ENCODE measurements around the gene ULK3.
"Not testable (repeated sequence)": the region's sequence is repeated elsewhere in the genome, so short reads cannot be mapped to it uniquely, and the experiment has no call there.

Gene ULK3

GRCh38 chr15:74842581-74843444, at the start of gene ULK3:
Gene ULK3, minus strand, starts transcription at chr15:74843156. Its CDS starts 51 bp downstream, at chr15:74843105.
- peak; percentile 95 for DNase-seq
- peaks cover 45% of the 10 kb centered on the region for H3K36me3 Mint-ChIP-seq
- peak within 1 kb of the TSS; percentile 95 for H3K4me3 Mint-ChIP-seq
- no peaks in the 10 kb centered on the region for H3K9me3 Mint-ChIP-seq
- peaks cover 61% of the 10 kb centered on the region for H3K4me1 Mint-ChIP-seq
- no peaks in the 10 kb centered on the region for H3K27me3 Mint-ChIP-seq
- CTCF ChIA-PET, result interaction anchor here (0.6 to 3.6 kb wide), 9 partner anchors 14 to 74 kb away, joined by 3 to 27 read pairs (median 3); partner anchors contain the start of gene FAM219B
- H3K27ac Mint-ChIP-seq, result peak within 1 kb of the TSS; percentile 92

- Mint-ChIP-seq H3K4me3 (peak overlapping the region; percentile 5), H3K27ac (peak overlapping the region; percentile 99), H3K9me3 (no peaks in the 10 kb centered on the region), H3K36me3 (peaks cover 44% of the 10 kb centered on the region), H3K27me3 (no peaks in the 10 kb centered on the region), H3K4me1 (peaks cover 64% of the 10 kb centered on the region)
- CTCF ChIA-PET, result interaction anchor here (0.9 to 3.1 kb wide), 2 partner anchors 9 to 34 kb away, joined by 3 to 15 read pairs; no protein-coding TSS in a partner anchor
- DNase-seq, result no peak
Measured at GRCh38 chr15:74892313-74892712, 49.4 kb upstream of the ULK3 start.

- no peak for DNase-seq
- CTCF ChIA-PET, result interaction anchor here (0.9 to 3.1 kb wide), 2 partner anchors 10 to 33 kb away, joined by 3 to 15 read pairs; no protein-coding TSS in a partner anchor
- Mint-ChIP-seq H3K27me3 (no peaks in the 10 kb centered on the region), H3K9me3 (no peaks in the 10 kb centered on the region), H3K27ac (peak overlapping the region; percentile 99), H3K4me3 (peak overlapping the region; percentile 78), H3K4me1 (peaks cover 60% of the 10 kb centered on the region), H3K36me3 (peaks cover 38% of the 10 kb centered on the region)
Measured at GRCh38 chr15:74891469-74891868, 48.5 kb upstream of the ULK3 start.

GRCh38 chr15:74890665-74890960, 47.7 kb upstream of the ULK3 start:
- peaks cover 59% of the 10 kb centered on the region for H3K4me1 Mint-ChIP-seq
- DNase-seq, result no peak
- H3K4me3 Mint-ChIP-seq, result peak overlapping the region; percentile 78
- no peaks in the 10 kb centered on the region for H3K9me3 Mint-ChIP-seq
- no peaks in the 10 kb centered on the region for H3K27me3 Mint-ChIP-seq
- CTCF ChIA-PET, result interaction anchor here (2.9 kb wide), 1 partner anchor 11 kb away, joined by 17 read pairs; no protein-coding TSS in a partner anchor
- peaks cover 35% of the 10 kb centered on the region for H3K36me3 Mint-ChIP-seq
- peak overlapping the region; percentile 99 for H3K27ac Mint-ChIP-seq

GRCh38 chr15:74889883-74890664, 47.1 kb upstream of the ULK3 start, which contains the start of gene MPI:
Gene MPI, plus strand, starts transcription at chr15:74890042. Its CDS starts 32 bp downstream, at chr15:74890074.
- H3K27ac Mint-ChIP-seq, result peak within 1 kb of the TSS; percentile 99
- CTCF ChIA-PET, result interaction anchor here (0.7 to 2.9 kb wide), 4 partner anchors 12 to 45 kb away, joined by 3 to 17 read pairs (median 4); partner anchors contain the start of gene FAM219B
- H3K4me1 Mint-ChIP-seq, result peaks cover 56% of the 10 kb centered on the region
- peak within 1 kb of the TSS; percentile 78 for H3K4me3 Mint-ChIP-seq
- no peaks in the 10 kb centered on the region for H3K9me3 Mint-ChIP-seq
- peak; percentile 93 for DNase-seq
- no peaks in the 10 kb centered on the region for H3K27me3 Mint-ChIP-seq
- H3K36me3 Mint-ChIP-seq, result peaks cover 32% of the 10 kb centered on the region

- no peaks in the 10 kb centered on the region for H3K9me3 Mint-ChIP-seq
- peak overlapping the region; percentile 99 for H3K27ac Mint-ChIP-seq
- CTCF ChIA-PET, result interaction anchor here (0.7 to 2.9 kb wide), 4 partner anchors 12 to 45 kb away, joined by 3 to 17 read pairs (median 4); partner anchors contain the start of gene FAM219B
- H3K36me3 Mint-ChIP-seq, result peaks cover 32% of the 10 kb centered on the region
- H3K4me3 Mint-ChIP-seq, result peak overlapping the region; percentile 78
- H3K4me1 Mint-ChIP-seq, result peaks cover 61% of the 10 kb centered on the region
- DNase-seq, result peak; percentile 51
- H3K27me3 Mint-ChIP-seq, result no peaks in the 10 kb centered on the region
Measured at GRCh38 chr15:74889390-74889882, 46.5 kb upstream of the ULK3 start.

GRCh38 chr15:74888716-74889115, 45.8 kb upstream of the ULK3 start:
- H3K27ac Mint-ChIP-seq, result no peak overlapping the region
- no peaks in the 10 kb centered on the region for H3K27me3 Mint-ChIP-seq
- H3K9me3 Mint-ChIP-seq, result no peaks in the 10 kb centered on the region
- H3K4me1 Mint-ChIP-seq, result peaks cover 64% of the 10 kb centered on the region
- peaks cover 30% of the 10 kb centered on the region for H3K36me3 Mint-ChIP-seq
- CTCF ChIA-PET, result interaction anchor here (1.4 to 2.9 kb wide), 3 partner anchors 13 to 44 kb away, joined by 3 to 17 read pairs (median 4); no protein-coding TSS in a partner anchor
- peak overlapping the region; percentile 78 for H3K4me3 Mint-ChIP-seq
- no peak for DNase-seq

- not testable (repeated sequence) for H3K27me3 Mint-ChIP-seq, H3K9me3 Mint-ChIP-seq, H3K4me3 Mint-ChIP-seq, H3K27ac Mint-ChIP-seq, DNase-seq
- CTCF ChIA-PET, result interaction anchor here (1.7 kb wide), 1 partner anchor 18 kb away, joined by 4 read pairs; no protein-coding TSS in a partner anchor
- peaks cover 20% of the 10 kb centered on the region for H3K36me3 Mint-ChIP-seq
- peaks cover 59% of the 10 kb centered on the region for H3K4me1 Mint-ChIP-seq
Measured at GRCh38 chr15:74887537-74888193, 44.7 kb upstream of the ULK3 start.

GRCh38 chr15:74885461-74885860, 42.5 kb upstream of the ULK3 start:
- DNase-seq, result no peak

GRCh38 chr15:74884428-74885223, 41.7 kb upstream of the ULK3 start:
- Mint-ChIP-seq H3K27ac (no peak overlapping the region), H3K27me3 (peaks cover 4% of the 10 kb centered on the region), H3K9me3 (peaks cover 5% of the 10 kb centered on the region), H3K36me3 (no peaks in the 10 kb centered on the region), H3K4me1 (peaks cover 32% of the 10 kb centered on the region), H3K4me3 (no peak overlapping the region)
- DNase-seq, result no peak
- CTCF ChIA-PET, result interaction anchor here (0.7 to 2.2 kb wide), 3 partner anchors 11 to 115 kb away, joined by 3 to 10 read pairs (median 3); partner anchors contain the start of gene SCAMP2

More at GRCh38 chr15:74885461-74885860, 42.5 kb upstream of the ULK3 start:
- H3K4me3 Mint-ChIP-seq, result no peak overlapping the region
- H3K36me3 Mint-ChIP-seq, result peaks cover under 1% of the 10 kb centered on the region
- peaks cover 4% of the 10 kb centered on the region for H3K27me3 Mint-ChIP-seq
- H3K27ac Mint-ChIP-seq, result no peak overlapping the region
- H3K4me1 Mint-ChIP-seq, result peaks cover 38% of the 10 kb centered on the region
- CTCF ChIA-PET, result interaction anchor here (0.8 kb wide), 1 partner anchor 116 kb away, joined by 3 read pairs; no protein-coding TSS in a partner anchor
- peaks cover 5% of the 10 kb centered on the region for H3K9me3 Mint-ChIP-seq

GRCh38 chr15:74882528-74882927, 39.6 kb upstream of the ULK3 start:
- H3K27me3 Mint-ChIP-seq, result peaks cover 4% of the 10 kb centered on the region
- no peak overlapping the region for H3K4me3 Mint-ChIP-seq
- no peak for DNase-seq
- CTCF ChIA-PET, result interaction anchor here (1.0 to 2.2 kb wide), 4 partner anchors 9 to 40 kb away, joined by 3 to 10 read pairs (median 3); partner anchors contain the start of gene ULK3
- H3K9me3 Mint-ChIP-seq, result peaks cover 5% of the 10 kb centered on the region
- H3K36me3 Mint-ChIP-seq, result no peaks in the 10 kb centered on the region
- peaks cover 20% of the 10 kb centered on the region for H3K4me1 Mint-ChIP-seq
- no peak overlapping the region for H3K27ac Mint-ChIP-seq

GRCh38 chr15:74878273-74878672, 35.3 kb upstream of the ULK3 start:
- no peak overlapping the region for H3K27ac Mint-ChIP-seq
- H3K36me3 Mint-ChIP-seq, result no peaks in the 10 kb centered on the region
- peaks cover 11% of the 10 kb centered on the region for H3K4me1 Mint-ChIP-seq
- H3K9me3 Mint-ChIP-seq, result peaks cover 5% of the 10 kb centered on the region
- H3K4me3 Mint-ChIP-seq, result no peak overlapping the region
- CTCF ChIA-PET, result no interaction called here
- no peak for DNase-seq
- H3K27me3 Mint-ChIP-seq, result peaks cover 15% of the 10 kb centered on the region

Measured in activated naive CD4-positive, alpha-beta T cell treated with anti-CD3 and anti-CD28 coated beads, Interleukin-2, amount 10 ng/mL, durations not matched to agents 7 days and 5 days (primary cell).